Fibroblast of lung (primary cell): ENCODE results near the gene MAGEF1. TPM values are rescaled to one million over a fixed set of nuclear protein-coding genes. Genes with fewer than 3 reads are reported as not detected.

ENCODE experiments used
- DNase-seq, 2 donors: peaks; one replicate each; pipeline versions ENCODE4 v3.0.0 to v3.0.0-alpha.2; 2010; ENCODE audit warnings: low read depth in 2 of 2
- H2AFZ ChIP-seq: 2 replicates; pipeline ENCODE4 v1.5.1; 2012; ENCODE audit warnings: low read length, control low read depth, inconsistent platforms
- H3K27ac ChIP-seq: 2 replicates; pipeline ENCODE4 v1.5.1; 2011; ENCODE audit warnings: low read length, control low read depth; ENCODE audit not compliant: insufficient read depth
- H3K27me3 ChIP-seq: 2 replicates; pipeline ENCODE4 v1.5.1; 2011; ENCODE audit warnings: mild to moderate bottlenecking, low read length; ENCODE audit not compliant: control insufficient read depth, insufficient read depth
- H3K36me3 ChIP-seq: 2 replicates; pipeline ENCODE4 v1.5.1; 2011; ENCODE audit warnings: low read length; ENCODE audit not compliant: control insufficient read depth, insufficient read depth
- H3K4me1 ChIP-seq: 2 replicates; pipeline ENCODE4 v1.5.1; 2011; ENCODE audit warnings: low read length; ENCODE audit not compliant: control insufficient read depth, insufficient read depth; ENCODE audit errors: extremely low read depth
- H3K4me2 ChIP-seq: 2 replicates; pipeline ENCODE4 v1.5.1; 2011; ENCODE audit warnings: low read length, control low read depth; ENCODE audit not compliant: insufficient read depth; ENCODE audit errors: extremely low read depth
- H3K4me3 ChIP-seq, 4 experiments: fragments of 200-600 bp in 1 of 4; sonication (generic) in 1 of 4; replicated peaks in 1 of 4; 2 replicates each; pipeline ENCODE4 v1.5.1; 2011 to 2016; ENCODE audit warnings: low read length in 4 of 4, low read depth in 3 of 4, mild to moderate bottlenecking in 3 of 4, control low read depth in 2 of 4, inconsistent platforms in 1 of 4, mixed read lengths in 1 of 4; ENCODE audit not compliant: insufficient read depth in 1 of 4; ENCODE audit errors: control extremely low read depth in 1 of 4
- H3K79me2 ChIP-seq: 2 replicates; pipeline ENCODE4 v1.5.1; 2012; ENCODE audit warnings: mild to moderate bottlenecking, low read length, inconsistent platforms; ENCODE audit not compliant: control insufficient read depth, insufficient read depth
- H3K9ac ChIP-seq: 2 replicates; pipeline ENCODE4 v1.5.1; 2011; ENCODE audit warnings: mild to moderate bottlenecking, low read length, control low read depth; ENCODE audit not compliant: insufficient read depth
- H3K9me3 ChIP-seq: 2 replicates; pipeline ENCODE4 v1.5.1; 2012; ENCODE audit warnings: low read depth, low read length; ENCODE audit not compliant: control insufficient read depth, insufficient read depth
- H4K20me1 ChIP-seq: 2 replicates; pipeline ENCODE4 v1.5.1; 2011; ENCODE audit warnings: low read length; ENCODE audit not compliant: control insufficient read depth, insufficient read depth; ENCODE audit errors: extremely low read depth
- EZH2 ChIP-seq: IDR thresholded peaks from 2 replicates; pipeline ENCODE4 v1.5.1; 2012; ENCODE audit warnings: low read length, control low read depth, mild to moderate bottlenecking; ENCODE audit errors: missing control alignments
- polyA plus RNA-seq, 2 donors: library from polyadenylated mRNA; depleted of rRNA in 1 of 2; stranded (reverse) in 1 of 2; unstranded in 1 of 2; fragments of >200 nt; gene quantifications; 2 replicates each; pipeline ENCODE4 v1.2.1, GENCODE V29; 2011 to 2012; ENCODE audit warnings: missing spikeins in 1 of 2
- total RNA-seq: library from RNA; depleted of rRNA; stranded (reverse); fragments of >200 nt; gene quantifications from 2 replicates; pipeline ENCODE4 v1.2.1, GENCODE V29; 2014
- TF ChIP-seq, protein P1 (sequence below), 2 donors: IDR thresholded peaks in 1 of 2; conservative IDR thresholded peaks in 1 of 2; 1 replicate in 1 of 2; 2 replicates in 1 of 2; pipeline ENCODE4 v1.5.1; 2011 to 2012; ENCODE audit warnings: low read length in 2 of 2, control low read depth in 1 of 2, inconsistent platforms in 1 of 2, low read depth in 1 of 2, mild to moderate bottlenecking in 1 of 2

MAGEF1 gene
- total and polyA plus RNA-seq, 2 donors (not counting 1 experiment from before 2014, with no cell fraction given): 21.5 to 22.6 TPM

DNA sequence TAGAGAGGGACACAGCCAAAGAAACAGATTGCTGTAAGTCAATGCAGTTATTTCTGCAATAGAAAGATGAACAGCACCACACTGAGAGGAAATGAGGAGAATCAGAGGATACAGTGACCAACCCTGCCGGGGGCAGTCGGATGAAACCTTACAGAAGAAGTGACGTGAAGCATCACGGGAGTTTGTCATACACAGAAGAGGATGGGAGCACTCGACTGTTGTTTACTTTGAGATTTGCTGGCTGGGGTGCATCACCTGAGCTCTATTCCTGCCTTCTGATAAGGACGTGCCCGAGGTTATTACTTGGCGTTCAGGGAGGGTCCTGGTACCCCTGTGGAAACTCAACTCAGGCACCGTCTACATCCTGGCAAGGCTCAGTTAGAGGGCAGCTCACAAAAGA, 45.4 kb downstream of the MAGEF1 start:
- Histone ChIP-seq H2AFZ (no peak overlapping the region), H3K27ac (no peak overlapping the region), H3K4me3 (no peak overlapping the region), H3K27me3 (peaks cover 4% of the 10 kb centered on the region), H4K20me1 (no peaks in the 10 kb centered on the region), H3K9me3 (no peaks in the 10 kb centered on the region), H3K36me3 (no peaks in the 10 kb centered on the region), H3K79me2 (no peaks in the 10 kb centered on the region), H3K4me1 (no peaks in the 10 kb centered on the region), H3K9ac (no peak overlapping the region), H3K4me2 (no peak overlapping the region)
- TF ChIP-seq EZH2: no peak
- TF ChIP-seq, protein P1, sequence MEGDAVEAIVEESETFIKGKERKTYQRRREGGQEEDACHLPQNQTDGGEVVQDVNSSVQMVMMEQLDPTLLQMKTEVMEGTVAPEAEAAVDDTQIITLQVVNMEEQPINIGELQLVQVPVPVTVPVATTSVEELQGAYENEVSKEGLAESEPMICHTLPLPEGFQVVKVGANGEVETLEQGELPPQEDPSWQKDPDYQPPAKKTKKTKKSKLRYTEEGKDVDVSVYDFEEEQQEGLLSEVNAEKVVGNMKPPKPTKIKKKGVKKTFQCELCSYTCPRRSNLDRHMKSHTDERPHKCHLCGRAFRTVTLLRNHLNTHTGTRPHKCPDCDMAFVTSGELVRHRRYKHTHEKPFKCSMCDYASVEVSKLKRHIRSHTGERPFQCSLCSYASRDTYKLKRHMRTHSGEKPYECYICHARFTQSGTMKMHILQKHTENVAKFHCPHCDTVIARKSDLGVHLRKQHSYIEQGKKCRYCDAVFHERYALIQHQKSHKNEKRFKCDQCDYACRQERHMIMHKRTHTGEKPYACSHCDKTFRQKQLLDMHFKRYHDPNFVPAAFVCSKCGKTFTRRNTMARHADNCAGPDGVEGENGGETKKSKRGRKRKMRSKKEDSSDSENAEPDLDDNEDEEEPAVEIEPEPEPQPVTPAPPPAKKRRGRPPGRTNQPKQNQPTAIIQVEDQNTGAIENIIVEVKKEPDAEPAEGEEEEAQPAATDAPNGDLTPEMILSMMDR (conservative IDR thresholded peaks at IDR 0.05 in 1 of 2, IDR thresholded peaks at IDR 0.05 in 1 of 2; ENCODE audit: low read depth in 1 of 2, low read length in 2 of 2): no peak
- no peak for DNase-seq

DNA sequence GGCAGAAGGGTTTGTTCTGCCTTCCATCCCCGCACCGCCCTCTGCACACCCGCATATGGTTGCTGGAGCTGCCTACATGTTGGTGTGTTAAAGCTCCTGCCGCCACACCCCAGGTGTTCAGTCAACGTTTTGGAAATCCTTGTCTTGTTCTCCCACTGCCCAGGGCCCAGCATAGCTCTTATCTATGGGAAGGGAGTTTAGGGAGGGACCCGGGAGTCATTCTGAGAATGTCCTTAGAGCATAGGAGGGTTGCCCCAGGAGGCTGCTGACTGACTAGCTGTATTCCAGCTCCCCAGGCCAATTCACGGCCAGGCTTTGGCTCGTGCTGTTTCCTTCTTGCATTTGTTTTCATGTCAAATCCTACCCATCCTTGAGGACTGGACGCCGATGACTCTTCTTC, 46.8 kb downstream of the MAGEF1 start:
- Histone ChIP-seq H3K36me3 (no peaks in the 10 kb centered on the region), H3K4me1 (no peaks in the 10 kb centered on the region), H3K9me3 (no peaks in the 10 kb centered on the region), H3K4me3 (no peak overlapping the region), H3K4me2 (no peak overlapping the region), H3K27me3 (peaks cover 4% of the 10 kb centered on the region), H3K9ac (no peak overlapping the region), H3K79me2 (no peaks in the 10 kb centered on the region), H4K20me1 (no peaks in the 10 kb centered on the region), H3K27ac (no peak overlapping the region), H2AFZ (no peak overlapping the region)
- TF ChIP-seq EZH2: no peak
- TF ChIP-seq, protein P1 (conservative IDR thresholded peaks at IDR 0.05 in 1 of 2, IDR thresholded peaks at IDR 0.05 in 1 of 2; ENCODE audit: low read depth in 1 of 2, low read length in 2 of 2): no peak
- no peak for DNase-seq

DNA sequence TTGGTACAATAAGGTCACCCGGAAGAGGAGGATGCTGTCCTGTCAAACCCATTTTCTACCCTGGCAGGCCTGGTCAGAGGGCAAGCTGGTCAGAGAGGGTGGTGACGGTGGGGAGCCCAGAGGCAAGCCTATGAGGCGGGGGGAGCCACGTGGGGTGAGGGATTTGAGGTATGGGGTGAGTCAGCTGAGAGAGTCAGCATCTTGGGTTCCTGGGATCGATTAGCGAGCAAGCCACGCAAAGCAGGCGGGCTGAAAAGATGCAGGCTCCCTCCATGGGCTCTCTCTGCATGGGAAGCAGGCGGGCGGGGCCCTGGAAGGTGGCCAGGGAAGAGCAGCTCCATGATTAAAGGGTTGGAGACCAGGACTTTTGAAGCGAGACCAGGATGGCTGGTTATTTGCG, 48.1 kb downstream of the MAGEF1 start:
- no peak overlapping the region for H3K9ac ChIP-seq
- H3K79me2 ChIP-seq: no peaks in the 10 kb centered on the region
- H2AFZ ChIP-seq: no peak overlapping the region
- no peaks in the 10 kb centered on the region for H3K9me3 ChIP-seq
- H3K36me3 ChIP-seq: no peaks in the 10 kb centered on the region
- H4K20me1 ChIP-seq: no peaks in the 10 kb centered on the region
- H3K4me3 ChIP-seq: no peak overlapping the region
- peak in 1 of 2 donors; percentile 34 for DNase-seq
- H3K27ac ChIP-seq: no peak overlapping the region
- peaks cover 4% of the 10 kb centered on the region for H3K27me3 ChIP-seq
- H3K4me2 ChIP-seq: no peak overlapping the region
- no peaks in the 10 kb centered on the region for H3K4me1 ChIP-seq
- TF ChIP-seq, protein P1 (conservative IDR thresholded peaks at IDR 0.05 in 1 of 2, IDR thresholded peaks at IDR 0.05 in 1 of 2; ENCODE audit: low read depth in 1 of 2, low read length in 2 of 2): no peak
- no peak for TF ChIP-seq EZH2
